Activated CD8-positive, alpha-beta memory T cell treated with anti-CD3 and anti-CD28 coated beads for 48 hours (primary cell): ENCODE data around the gene DACT2.

Experiments
- DNase-seq, 3 experiments: peaks; one replicate each; pipeline ENCODE4 v3.0.0-alpha.2; 2020; ENCODE audit warnings: low read depth in 2 of 3, low spot score in 2 of 3

The DACT2 gene

DNA sequence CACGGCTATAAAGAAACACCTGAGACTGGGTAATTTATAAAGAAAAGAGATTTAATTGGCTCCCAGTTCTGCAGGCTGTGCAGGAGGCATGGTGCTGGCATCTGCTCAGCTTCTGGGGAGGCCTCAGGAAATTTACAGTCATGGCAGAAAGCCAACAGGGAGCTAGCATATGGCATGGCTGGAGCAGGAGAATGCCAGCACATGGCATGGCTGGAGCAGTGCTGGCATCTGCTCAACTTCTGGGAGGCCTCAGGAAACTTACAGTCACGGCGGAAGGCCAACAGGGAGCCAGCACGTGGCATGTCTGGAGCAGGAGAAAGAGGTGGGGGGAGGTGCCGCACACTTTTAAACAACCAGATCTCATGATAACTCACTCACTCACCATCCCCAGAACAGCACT is 32.5 kb upstream of the DACT2 start:
- no peak for DNase-seq

DNA sequence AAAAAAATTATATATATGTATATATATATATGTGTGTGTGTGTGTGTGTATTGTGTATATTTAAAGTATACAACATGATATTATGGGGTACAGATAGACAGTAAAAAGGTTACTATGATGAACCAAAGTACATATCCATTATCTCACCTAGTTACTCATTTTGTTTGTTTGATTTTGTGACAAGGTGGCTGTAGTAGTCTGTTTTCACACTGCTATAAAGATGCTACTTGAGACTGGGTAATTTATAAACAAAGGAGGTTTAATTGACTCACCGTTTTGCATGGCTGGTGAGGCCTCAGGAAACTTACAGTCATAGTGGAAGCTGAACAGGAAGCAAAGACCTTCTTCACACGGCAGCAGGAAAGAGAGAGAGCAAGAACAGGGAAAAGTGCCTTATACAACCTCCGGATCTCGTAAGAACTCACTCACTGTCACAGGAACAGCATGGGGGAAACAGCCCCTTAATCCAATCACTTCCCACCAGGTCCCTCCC is 30.2 kb upstream of the DACT2 start:
- no peak for DNase-seq

DNA sequence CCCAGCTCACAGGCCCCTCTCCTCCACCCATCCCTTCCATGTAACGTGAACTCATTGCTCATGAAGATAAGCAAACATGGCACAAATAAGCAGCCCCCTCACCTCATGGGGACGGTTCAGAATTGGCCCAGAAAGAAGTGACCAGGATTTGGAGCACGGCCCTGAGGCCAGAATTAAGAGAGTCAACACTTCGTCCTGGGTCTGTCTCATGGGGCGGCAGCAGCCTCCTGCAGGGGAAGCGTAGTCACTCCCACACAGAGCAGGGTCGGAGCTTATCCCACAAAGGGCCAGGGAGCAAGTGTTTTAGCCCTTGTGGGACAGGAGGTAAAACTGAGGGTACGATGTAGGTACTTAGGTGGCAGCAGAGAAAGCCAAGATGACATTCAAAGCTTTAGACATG is 28.6 kb upstream of the DACT2 start:
- DNase-seq, result no peak

DNA sequence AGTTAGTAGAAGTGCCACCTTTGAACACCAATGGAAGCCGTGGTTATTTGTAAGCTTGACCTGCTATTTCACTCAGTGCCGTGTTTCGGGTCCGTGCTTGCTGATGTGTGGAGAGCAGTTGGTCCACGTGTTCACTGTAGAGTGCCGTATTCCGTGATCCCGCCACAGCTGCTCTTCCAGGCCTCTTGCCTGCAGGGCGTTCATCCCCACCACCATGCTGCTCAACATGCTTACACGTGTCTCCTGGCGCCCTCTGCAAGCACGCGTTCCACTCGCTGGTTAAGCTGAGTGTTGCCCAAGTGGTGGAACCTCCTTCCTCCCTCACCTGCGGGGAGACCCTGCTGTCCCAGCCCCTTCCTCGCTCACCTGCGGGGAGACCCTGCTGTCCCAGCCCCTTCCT is 28.0 kb upstream of the DACT2 start:
- DNase-seq, result no peak

DNA sequence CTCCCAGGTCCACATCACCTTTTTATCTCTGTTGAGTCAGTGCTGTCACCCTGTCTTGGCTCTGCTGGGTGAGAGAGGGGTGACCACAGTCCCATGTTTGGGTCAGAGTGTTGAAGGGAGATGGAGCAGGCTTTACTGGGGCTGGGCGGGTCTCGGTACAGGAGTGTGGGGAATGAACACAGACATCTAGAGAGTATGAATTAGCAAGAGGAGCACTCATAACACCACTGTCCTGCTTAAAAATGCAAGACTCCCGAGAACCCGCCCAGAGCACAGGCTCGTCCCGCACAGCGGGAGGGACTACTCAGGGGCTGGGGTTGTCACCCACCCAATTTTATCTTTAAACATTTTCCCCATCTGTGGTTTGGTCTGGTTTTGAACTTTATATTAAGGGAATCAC is 27.5 kb upstream of the DACT2 start:
- no peak for DNase-seq

DNA sequence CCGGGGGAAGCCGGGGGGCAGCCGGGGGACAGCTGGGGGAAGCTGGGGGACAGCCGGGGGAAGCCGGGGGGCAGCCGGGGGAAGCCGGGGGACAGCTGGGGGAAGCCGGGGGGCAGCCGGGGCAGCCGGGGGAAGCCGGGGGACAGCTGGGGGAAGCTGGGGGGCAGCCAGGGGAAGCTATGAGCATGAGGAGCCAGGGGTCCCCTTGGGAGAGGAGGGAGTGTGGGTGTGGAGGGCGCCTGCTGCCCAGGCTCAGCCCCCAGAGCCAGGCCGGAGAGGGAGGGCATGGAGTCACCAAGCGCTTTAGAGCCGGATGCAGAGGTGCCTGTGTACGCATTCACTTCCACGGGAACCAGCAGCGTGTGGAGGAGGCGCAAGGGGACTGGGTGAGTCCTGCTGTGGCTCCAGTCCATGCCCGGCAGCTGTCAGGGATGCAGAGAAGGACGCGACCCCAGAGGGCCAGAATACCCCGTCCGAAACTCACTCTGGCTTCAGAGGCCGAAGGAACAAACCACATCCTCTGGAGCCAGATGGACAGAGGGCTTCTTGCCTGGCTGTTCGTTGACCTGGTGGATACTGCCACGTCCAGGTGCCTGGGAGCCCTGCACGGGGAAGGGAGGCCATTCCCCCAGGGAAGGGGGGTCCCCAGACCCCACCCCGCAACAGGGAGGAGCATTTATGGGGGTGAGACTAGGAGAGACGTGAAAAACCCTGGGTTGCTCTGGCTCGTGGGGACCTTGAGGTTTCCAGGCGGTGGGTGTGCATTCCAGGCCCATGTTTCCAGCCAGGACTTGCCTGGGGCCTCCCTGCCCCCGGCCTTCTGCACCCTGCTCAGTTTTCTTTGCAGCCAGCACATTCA is 26.5 kb upstream of the DACT2 start:
- DNase-seq, result no peak

DNA sequence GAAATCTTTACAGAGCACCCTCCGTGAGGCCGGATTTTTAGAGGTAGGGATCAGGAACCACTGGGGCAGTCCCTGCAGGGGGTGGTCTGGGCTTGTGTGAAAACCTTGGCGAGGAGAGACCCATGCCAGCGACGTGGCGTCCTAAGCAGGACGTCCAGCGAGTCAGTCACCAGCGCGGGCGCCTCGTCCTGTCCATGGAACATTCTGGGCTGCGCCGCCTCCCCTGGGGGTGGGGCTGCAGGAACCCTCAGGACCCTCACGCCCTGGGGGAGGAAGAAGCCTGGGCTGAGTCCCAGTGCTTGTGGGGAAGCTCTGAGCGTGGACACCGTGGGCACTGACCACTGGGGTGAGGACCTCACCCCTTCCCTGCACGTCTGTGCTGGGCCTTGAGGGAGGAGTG is 25.7 kb upstream of the DACT2 start:
- DNase-seq, result no peak

DNA sequence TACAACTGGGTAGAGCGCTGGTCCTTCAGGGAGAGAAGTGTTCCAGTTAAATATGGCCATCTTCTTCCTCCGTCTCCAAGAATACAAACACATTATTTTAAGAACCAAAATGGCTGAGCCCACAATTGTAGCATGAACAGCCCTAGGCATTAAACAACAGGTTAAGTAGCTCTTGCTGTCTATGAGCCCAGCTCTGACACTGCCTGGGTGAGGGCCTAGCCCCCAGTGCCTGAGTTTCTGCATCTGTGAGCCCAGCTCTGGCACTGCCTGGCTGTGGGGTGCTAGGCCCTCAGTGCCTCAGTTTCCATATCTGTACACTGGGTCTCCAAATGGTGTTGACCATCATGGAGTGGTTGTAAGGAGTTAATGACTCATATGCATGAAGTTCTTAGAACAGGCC is 24.8 kb upstream of the DACT2 start:
- DNase-seq, result no peak

DNA sequence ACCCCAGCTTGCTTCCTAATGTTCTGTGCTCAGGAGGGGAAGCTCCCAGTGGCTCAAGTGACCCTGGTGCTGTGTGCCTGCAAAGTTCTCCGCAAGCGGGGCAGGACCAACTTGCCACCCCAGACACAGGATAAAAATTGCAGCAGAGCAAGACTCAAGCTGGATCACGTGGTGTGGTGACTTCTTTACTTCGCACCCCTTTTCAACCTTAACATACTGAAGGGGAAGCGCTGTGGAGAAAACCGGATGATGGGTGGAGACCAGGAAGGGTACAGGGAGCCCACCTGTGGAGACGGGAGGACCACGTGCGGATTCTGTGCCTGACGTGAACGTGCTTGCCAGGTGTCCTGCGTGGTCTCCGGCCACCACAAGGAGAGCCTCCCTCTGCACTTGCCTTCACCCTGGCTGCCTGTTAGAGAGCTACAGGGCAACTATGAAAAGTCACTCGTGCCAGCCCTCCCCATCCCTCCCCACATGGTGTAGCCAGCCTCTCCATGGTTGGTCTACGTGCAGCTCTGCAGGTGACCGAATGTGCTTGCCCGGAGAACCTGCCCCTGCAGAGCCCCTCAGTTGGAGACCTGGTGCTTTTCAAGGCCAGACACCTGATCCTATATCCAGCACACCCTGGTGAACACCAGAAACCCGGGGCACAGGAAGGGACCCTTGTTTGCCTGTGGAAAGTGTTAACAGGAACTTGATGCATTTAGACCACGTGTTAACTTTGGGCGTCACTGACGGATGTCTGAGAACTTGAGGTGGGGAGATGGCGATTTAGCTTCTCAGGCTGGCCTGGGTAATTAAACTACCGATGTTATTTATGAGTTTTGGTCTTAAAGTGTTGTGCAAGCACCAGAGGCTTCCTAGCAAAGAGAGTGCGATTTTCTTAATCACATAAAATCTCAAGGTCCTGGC is 23.9 kb upstream of the DACT2 start:
- DNase-seq, result no peak

DNA sequence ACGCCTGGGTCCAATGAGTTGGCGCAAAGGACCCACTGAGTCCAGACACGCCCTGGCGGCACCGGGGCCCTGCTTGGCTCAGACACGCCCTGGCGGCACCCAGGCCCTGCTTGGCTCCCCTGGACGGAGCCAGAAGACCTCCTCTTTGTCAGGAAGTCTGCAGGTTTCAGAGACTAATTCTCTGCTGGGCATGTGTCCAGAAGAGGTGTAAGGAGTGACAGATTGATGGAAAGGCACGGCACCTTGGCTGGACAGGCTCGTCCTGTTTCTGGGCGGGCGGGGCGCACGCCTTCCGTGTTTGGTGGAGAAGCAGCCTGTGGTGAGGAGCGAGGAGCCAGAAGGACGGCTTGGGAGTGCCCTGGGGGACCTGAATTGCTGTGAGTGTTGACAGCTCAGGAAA is 23.1 kb upstream of the DACT2 start:
- DNase-seq, result no peak

DNA sequence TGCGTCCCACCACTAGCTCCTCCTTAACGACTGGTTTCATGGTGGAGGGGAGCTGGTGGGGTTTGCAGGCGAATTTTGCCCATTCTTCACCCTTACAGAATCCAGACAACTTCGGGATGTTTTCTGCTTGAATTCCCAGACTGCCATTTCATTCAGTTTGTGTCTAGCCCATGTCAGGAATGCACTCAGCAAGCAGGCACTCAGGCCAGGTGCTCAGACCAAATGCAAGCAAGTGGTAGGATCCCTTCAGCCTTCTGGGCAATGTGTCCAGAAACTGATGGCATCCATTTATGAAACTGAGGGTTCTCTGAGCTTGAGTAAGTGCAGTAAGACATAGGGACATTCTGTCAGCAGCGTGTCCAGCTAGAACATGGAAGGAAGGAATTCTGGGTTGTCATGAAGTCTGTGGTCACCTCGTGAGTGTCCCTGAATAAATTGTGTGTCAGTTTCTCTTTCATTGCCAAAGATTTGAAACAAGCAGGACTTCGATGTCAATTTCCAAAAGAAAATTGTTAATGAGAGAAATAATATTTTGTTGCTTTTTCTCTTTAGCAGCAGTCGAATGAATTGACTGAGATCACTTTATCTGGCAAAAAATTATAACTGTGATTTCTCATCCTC is 21.8 kb upstream of the DACT2 start:
- DNase-seq, result no peak

DNA sequence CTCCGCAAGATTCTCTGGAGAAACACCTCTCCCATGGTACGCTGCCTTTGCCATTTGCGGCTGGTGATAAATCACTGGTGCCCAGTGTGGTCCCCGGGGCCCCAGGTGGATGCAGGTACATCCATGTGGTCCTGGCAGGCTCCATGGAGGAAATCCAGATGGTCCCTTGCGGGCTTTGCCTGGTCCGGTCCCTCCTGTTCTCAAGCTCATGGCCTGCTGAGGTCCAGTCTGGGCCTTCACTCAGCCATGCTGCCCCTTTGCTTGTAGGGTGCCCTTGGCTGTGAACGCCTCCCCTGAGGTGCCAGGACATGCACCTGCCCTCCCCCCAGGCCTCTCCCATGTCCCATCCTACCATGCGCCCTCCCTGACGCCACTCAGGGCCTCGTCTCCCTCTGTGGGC is 21.2 kb upstream of the DACT2 start:
- no peak for DNase-seq

DNA sequence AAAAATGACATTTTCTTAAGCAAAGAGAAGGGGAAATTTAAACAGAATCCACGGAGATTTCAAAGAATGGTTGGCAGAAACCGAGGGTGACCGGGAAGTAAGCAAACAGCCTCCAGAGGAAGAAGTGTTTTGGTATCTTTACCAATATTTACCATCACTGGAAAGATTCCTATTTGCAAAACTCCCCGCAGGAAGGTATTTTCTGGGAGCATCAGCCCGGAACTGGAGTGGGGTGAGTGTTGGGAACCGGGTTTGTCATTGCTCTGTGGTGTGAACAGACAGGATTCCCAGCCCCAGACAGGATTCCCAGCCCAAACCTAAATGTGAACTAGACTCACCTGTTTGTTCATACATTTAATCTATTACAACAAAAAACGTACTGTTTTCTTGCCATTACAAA is 19.2 kb upstream of the DACT2 start:
- no peak for DNase-seq

DNA sequence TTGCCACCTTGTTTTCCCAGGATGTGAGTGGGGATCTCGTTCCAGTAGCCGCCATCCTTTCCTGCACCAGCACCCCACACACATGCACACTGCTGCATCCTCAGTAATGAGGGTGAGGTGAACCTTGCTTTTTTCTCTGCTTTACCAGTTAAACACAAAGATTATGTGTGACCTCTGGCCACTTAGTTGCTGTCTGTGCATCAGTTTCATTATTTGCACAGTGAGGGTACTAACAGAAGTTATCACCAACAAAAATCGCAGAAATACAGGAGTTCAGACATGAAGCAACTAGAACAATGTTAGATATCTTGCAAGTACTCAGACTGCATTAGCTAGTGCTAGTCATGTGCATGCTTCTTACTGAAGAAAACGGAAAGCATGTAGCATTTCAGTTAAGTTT is 17.4 kb upstream of the DACT2 start:
- no peak for DNase-seq

DNA sequence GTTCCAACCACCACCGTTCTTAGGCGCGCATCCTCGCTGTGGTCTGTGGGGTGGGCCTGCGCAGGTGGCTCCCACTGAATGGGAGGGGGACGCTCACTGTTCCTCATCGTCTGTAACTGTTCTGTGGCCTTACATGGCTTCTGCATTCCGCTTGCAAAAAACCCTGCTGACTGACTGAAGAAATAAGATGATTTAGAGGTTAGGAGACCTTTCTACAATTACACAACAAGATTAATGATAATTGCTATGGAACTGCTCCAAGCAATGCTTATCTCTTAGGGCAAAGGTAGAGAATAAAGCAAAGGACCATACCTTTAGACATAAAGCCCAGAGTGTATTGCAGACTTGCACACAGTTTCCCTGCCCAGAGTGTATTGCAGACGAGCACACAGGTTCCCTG is 14.4 kb upstream of the DACT2 start:
- no peak for DNase-seq

DNA sequence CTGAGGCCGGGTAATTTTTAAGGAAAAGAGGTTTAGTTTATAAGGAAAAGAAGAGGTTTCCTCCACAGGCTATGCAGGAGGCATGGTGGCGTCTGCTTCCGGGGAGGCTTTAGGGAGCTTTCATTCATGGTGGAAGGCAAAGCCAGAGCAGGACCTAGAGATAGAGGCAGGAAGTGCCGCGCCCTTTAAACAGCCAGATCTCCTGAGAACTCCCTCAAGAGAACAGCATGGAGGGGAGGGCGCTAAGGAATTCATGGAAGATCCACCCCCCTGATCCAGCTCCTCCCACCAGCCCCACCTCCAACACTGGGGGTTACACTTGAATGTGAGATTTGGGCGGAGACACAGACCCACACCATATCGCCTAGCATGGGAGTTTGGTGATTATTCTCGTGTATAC is 13.9 kb upstream of the DACT2 start:
- DNase-seq, result no peak

DNA sequence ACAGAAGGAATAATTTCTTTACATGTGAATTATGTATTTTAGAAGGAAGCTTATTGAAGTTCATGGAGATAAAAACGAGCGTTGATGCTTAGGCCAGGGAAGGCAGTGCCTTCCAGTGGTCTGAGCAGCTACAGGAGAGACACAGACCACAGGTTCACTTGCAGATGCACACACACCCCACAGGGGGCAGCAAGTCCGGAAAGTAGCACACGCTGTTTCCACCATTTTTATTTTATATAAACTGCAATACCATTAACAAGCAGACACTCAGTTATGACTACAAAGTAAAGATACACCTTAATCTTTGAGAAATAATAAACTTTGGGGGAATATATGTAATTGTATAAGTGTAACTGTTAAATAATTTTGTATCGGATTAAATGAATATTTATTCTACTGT is 13.5 kb upstream of the DACT2 start:
- DNase-seq, result no peak

DNA sequence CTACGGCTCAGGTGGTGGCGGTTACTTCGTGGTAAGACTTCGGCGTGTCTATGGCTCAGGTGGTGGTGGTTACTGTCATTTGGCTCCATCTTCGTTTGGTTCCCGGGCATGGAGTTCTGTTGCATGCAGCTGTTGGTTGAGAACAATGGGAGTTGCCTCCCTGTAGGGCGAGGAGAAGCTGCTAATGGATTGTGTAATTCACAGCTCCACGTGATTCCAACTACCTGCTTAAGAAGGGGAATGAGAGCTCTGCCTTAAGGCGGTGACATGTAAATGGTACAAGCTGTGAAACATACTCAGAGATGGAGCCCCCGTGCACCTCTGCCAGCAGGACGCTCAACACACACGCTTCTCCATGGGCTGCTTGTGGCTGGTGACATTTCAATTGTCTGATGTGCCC is 12.4 kb upstream of the DACT2 start:
- no peak for DNase-seq

DNA sequence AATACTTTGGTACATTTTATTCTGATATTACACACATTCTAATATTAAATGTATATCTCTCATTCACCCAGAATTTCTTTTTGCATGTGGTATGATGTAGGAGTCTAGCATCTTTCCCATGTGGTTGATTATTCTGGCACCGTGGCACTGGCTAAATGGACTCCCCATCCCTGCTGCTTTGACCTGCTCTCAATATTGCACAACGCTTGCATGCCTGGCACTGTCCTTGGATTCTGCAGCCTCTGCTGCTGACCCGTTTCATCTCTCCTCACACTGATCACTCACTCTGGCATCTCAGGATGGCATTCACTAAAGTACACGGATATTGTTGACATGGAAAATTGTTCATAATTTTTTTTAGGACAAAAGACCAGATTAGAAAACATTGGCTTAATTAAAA is 11.5 kb upstream of the DACT2 start:
- no peak for DNase-seq

DNA sequence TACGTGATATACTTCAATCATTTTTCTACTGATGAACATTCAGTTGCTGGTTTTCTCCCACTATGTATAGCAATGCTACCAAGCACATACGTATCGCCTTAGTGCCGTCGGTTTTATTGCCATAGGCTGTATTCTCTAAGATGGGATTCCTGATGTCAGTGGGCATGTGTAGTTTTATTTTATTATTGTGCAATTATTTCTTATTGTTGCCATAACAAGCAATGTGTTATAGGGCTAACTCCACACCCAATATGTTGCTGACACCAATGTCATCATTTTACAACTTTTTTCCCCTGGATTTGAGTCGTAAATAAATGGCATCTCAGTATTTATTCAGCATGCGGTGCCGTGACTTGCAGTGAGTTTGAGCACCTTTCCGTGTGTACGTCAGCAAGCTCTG is 10.8 kb upstream of the DACT2 start:
- no peak for DNase-seq

DNA sequence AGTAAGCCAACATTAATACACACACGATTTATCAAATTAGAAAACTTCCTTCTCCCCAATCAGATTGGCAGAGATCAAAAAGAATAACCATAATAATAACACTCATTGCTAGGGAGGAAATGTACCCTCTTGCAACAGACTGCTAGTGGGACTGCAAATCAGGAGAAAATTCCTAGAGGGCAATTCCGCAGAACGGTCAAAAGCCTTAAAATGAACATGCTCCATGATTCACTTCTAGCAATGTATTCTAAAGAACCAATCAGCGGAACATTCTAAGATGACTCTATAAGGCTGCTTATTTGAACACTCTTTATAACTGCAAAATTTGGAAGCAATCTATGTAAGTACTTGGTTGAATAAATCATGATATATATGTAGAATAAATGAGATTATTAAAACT is 8.5 kb upstream of the DACT2 start:
- no peak for DNase-seq
